ENCODE measurements around the gene TSC22D4. TPM values are rescaled to one million over a fixed set of nuclear protein-coding genes. Genes with fewer than 3 reads are reported as not detected.

The TSC22D4 gene
- total and polyA plus RNA-seq, 2 experiments from 2014 or later, result 26.2 to 89.6 TPM

DNA sequence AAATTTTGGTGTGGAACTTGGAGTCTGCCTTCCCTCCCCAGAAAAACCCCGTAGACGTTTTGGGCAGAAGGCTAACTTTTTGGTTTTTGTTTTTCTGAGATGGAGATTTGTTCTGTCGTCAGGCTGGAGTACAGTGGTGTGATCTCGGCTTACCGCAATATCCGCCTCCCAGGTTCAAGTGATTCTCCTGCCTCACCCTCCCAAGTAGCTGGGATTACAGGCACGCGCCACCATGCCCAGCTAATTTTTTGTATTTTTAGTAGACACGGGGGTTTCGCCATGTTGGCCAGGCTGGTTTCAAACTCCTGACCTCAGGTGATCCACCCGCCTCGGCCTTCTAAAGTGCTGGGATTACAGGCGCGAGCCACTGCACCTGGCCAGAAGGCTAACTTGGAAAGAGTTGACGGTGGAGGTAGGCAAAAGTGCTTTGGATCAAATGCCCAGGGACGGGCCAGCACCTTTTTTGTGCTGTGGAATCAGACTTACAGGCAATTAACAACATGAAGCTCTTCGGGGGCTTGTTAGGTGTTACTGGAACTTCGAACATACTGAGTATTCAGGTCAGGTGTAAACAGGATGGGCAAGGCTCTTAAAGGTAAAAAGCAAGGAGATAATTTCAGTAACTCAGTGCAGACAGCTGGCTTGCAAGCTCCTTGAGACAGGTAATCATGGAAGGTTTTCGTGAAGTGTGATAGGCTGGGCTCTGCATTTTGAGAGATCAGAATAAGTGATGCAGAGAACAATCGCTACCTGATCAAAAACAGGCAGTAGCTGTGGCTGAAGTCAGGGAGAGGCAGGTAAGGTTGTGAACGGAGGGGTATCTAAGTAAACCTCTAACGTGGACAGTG is 44.5 kb downstream of the TSC22D4 start:
- H3K4me1 ChIP-seq (ENCODE audit: insufficient read depth), result peaks cover 35% of the 10 kb centered on the region
- WGBS (ENCODE audit: low lambda C conversion rate, missing lambda C conversion rate), result 89% methylated on average over 22 of the region's 22 CpGs
- H3K36me3 ChIP-seq (replicated peaks; ENCODE audit: insufficient read depth, low read depth), result no peaks in the 10 kb centered on the region
- H3K27ac ChIP-seq, result peak overlapping the region; percentile 96
- H3K9me2 ChIP-seq (replicated peaks; ENCODE audit: insufficient read depth), result no peaks in the 10 kb centered on the region
- H3K4me3 ChIP-seq, result no peak overlapping the region
- H4K20me1 ChIP-seq (ENCODE audit: insufficient read depth, poor library complexity, severe bottlenecking), result peaks cover 3% of the 10 kb centered on the region
- TF ChIP-seq EZH2 (IDR thresholded peaks at IDR 0.05; ENCODE audit: borderline replicate concordance) (no peak), EZH2phosphoT487 (IDR thresholded peaks at IDR 0.05; ENCODE audit: low read depth, severe bottlenecking, unreplicated experiment) (no peak)
- TF ChIP-seq, protein P1, sequence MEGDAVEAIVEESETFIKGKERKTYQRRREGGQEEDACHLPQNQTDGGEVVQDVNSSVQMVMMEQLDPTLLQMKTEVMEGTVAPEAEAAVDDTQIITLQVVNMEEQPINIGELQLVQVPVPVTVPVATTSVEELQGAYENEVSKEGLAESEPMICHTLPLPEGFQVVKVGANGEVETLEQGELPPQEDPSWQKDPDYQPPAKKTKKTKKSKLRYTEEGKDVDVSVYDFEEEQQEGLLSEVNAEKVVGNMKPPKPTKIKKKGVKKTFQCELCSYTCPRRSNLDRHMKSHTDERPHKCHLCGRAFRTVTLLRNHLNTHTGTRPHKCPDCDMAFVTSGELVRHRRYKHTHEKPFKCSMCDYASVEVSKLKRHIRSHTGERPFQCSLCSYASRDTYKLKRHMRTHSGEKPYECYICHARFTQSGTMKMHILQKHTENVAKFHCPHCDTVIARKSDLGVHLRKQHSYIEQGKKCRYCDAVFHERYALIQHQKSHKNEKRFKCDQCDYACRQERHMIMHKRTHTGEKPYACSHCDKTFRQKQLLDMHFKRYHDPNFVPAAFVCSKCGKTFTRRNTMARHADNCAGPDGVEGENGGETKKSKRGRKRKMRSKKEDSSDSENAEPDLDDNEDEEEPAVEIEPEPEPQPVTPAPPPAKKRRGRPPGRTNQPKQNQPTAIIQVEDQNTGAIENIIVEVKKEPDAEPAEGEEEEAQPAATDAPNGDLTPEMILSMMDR (IDR thresholded peaks at IDR 0.05; ENCODE audit: poor library complexity), result no peak
- H3K79me2 ChIP-seq, result peaks cover 54% of the 10 kb centered on the region
- H3K27me3 ChIP-seq, result no peaks in the 10 kb centered on the region
- DNase-seq (ENCODE audit: low spot score), result no peak
- H3K4me2 ChIP-seq, result peak overlapping the region; percentile 97
- H3K9me3 ChIP-seq (ENCODE audit: low read depth), result no peaks in the 10 kb centered on the region
- no peak overlapping the region for H2AFZ ChIP-seq

DNA sequence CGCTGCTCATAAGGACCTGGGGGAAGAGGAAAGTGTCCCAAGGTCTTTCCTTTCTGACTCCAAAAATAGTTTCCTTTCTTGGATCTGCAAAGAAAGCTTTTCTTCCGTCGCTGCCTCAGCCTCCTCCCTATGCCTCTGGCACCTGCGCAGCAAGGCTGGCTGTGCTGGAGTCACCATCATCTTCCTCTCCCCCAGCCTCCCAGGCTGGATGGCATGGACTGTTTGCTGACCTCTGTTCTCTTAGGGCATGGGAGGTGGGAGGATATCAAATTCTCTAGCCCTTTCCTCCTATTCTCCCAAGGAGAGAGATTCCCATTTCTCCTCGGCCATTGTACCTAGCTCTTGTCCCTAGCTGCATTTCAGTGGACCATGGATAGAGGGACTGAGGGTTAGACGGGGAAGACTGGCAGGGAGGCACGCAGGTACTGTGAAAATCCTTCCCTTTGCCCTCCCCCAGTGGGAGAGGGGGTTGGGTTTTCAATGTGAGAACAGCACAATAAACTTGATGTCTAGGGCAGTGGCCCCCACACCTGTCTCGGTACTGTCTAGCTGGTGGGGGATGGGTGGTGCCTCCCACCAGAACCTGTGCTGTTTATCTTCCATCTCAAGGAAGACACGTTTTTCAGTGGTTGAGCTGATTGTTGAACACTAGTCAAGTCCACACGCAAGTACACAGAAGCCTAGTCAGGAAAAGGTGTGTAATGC is 45.3 kb downstream of the TSC22D4 start:
- H3K27me3 ChIP-seq, result no peaks in the 10 kb centered on the region

GRCh38 chr7:100433276-100433591 is 45.8 kb downstream of the TSC22D4 start:
- no peaks in the 10 kb centered on the region for H3K9me3 ChIP-seq (ENCODE audit: low read depth)
- H3K36me3 ChIP-seq (replicated peaks; ENCODE audit: insufficient read depth, low read depth), result no peaks in the 10 kb centered on the region
- no peak overlapping the region for H3K4me3 ChIP-seq
- no peak overlapping the region for H2AFZ ChIP-seq
- H4K20me1 ChIP-seq (ENCODE audit: insufficient read depth, poor library complexity, severe bottlenecking), result peaks cover 3% of the 10 kb centered on the region
- no peaks in the 10 kb centered on the region for H3K9me2 ChIP-seq (replicated peaks; ENCODE audit: insufficient read depth)
- DNase-seq (ENCODE audit: low spot score), result no peak
- peaks cover 54% of the 10 kb centered on the region for H3K79me2 ChIP-seq
- TF ChIP-seq EZH2phosphoT487 (IDR thresholded peaks at IDR 0.05; ENCODE audit: low read depth, severe bottlenecking, unreplicated experiment) (no peak), EZH2 (IDR thresholded peaks at IDR 0.05; ENCODE audit: borderline replicate concordance) (no peak)
- TF ChIP-seq, protein P1 (IDR thresholded peaks at IDR 0.05; ENCODE audit: poor library complexity), result no peak
- no peak overlapping the region for H3K4me2 ChIP-seq
- WGBS (ENCODE audit: low lambda C conversion rate, missing lambda C conversion rate), result 81% methylated on average over 4 of the region's 4 CpGs
- H3K27me3 ChIP-seq, result no peaks in the 10 kb centered on the region
- peaks cover 35% of the 10 kb centered on the region for H3K4me1 ChIP-seq (ENCODE audit: insufficient read depth)
- H3K27ac ChIP-seq, result no peak overlapping the region

More for the DNA sequence above, 45.3 kb downstream of the TSC22D4 start:
- Histone ChIP-seq H3K4me3 (no peak overlapping the region), H2AFZ (no peak overlapping the region), H3K4me2 (no peak overlapping the region), H4K20me1 (ENCODE audit: insufficient read depth, poor library complexity, severe bottlenecking) (peaks cover 3% of the 10 kb centered on the region), H3K9me3 (ENCODE audit: low read depth) (no peaks in the 10 kb centered on the region), H3K9me2 (replicated peaks; ENCODE audit: insufficient read depth) (no peaks in the 10 kb centered on the region), H3K27ac (no peak overlapping the region), H3K36me3 (replicated peaks; ENCODE audit: insufficient read depth, low read depth) (no peaks in the 10 kb centered on the region), H3K79me2 (peaks cover 54% of the 10 kb centered on the region), H3K4me1 (ENCODE audit: insufficient read depth) (peaks cover 35% of the 10 kb centered on the region)
- 91% methylated on average over 10 of the region's 10 CpGs for WGBS (ENCODE audit: low lambda C conversion rate, missing lambda C conversion rate)
- TF ChIP-seq, protein P1 (IDR thresholded peaks at IDR 0.05; ENCODE audit: poor library complexity), result no peak
- TF ChIP-seq EZH2 (IDR thresholded peaks at IDR 0.05; ENCODE audit: borderline replicate concordance) (no peak), EZH2phosphoT487 (IDR thresholded peaks at IDR 0.05; ENCODE audit: low read depth, severe bottlenecking, unreplicated experiment) (no peak)
- no peak for DNase-seq (ENCODE audit: low spot score)
